ENCODE results near the gene VSIR. TPM values are rescaled to one million over a fixed set of nuclear protein-coding genes. Genes with fewer than 3 reads are reported as not detected.

VSIR gene
- total and polyA plus RNA-seq, 9 of the 15 experiments (the other 6 are each of a cell fraction or from before 2014, with no cell fraction given) = 0.14 to 20.5 (median 9.3) TPM

DNA sequence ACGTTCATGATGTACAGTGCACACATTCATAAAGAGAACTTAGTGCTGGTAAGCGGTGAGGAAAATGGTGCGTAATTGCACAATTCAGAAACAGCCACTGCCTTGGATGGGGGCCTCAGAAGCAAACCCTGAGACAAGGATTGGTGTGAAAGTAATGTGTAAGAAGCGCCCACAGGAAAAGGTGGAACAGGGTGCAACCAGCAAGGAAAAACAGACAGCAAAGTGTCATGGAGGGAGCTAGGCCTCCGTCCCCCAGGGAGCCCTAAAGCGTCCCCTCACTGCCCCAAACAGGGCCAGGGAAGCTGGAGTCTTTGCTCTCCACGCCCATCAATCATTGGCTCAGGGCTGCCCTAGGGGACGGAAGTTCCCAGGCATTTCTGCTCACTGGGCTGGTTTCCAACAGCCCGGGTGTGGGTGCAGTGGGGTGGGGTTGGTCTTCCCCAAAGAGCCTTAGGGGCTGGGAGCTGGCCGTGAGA, 44.1 kb downstream of the VSIR start (continued):
- TF ChIP-seq, protein P1, sequence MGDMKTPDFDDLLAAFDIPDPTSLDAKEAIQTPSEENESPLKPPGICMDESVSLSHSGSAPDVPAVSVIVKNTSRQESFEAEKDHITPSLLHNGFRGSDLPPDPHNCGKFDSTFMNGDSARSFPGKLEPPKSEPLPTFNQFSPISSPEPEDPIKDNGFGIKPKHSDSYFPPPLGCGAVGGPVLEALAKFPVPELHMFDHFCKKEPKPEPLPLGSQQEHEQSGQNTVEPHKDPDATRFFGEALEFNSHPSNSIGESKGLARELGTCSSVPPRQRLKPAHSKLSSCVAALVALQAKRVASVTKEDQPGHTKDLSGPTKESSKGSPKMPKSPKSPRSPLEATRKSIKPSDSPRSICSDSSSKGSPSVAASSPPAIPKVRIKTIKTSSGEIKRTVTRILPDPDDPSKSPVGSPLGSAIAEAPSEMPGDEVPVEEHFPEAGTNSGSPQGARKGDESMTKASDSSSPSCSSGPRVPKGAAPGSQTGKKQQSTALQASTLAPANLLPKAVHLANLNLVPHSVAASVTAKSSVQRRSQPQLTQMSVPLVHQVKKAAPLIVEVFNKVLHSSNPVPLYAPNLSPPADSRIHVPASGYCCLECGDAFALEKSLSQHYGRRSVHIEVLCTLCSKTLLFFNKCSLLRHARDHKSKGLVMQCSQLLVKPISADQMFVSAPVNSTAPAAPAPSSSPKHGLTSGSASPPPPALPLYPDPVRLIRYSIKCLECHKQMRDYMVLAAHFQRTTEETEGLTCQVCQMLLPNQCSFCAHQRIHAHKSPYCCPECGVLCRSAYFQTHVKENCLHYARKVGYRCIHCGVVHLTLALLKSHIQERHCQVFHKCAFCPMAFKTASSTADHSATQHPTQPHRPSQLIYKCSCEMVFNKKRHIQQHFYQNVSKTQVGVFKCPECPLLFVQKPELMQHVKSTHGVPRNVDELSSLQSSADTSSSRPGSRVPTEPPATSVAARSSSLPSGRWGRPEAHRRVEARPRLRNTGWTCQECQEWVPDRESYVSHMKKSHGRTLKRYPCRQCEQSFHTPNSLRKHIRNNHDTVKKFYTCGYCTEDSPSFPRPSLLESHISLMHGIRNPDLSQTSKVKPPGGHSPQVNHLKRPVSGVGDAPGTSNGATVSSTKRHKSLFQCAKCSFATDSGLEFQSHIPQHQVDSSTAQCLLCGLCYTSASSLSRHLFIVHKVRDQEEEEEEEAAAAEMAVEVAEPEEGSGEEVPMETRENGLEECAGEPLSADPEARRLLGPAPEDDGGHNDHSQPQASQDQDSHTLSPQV (IDR thresholded peaks at IDR 0.05) = peak; percentile 68; the same call in 1 of the 2 replicates
- TF ChIP-seq NR3C1 (CRISPR knock-in tag; IDR thresholded peaks at IDR 0.05) (no peak), CREM (IDR thresholded peaks at IDR 0.05; ENCODE audit: low read depth) (no peak), CEBPB (tag; IDR thresholded peaks at IDR 0.05) (peak; percentile 86), BMI1 (IDR thresholded peaks at IDR 0.05; ENCODE audit: low read length) (no peak), HCFC1 (IDR thresholded peaks at IDR 0.05; ENCODE audit: low read depth, low read length) (peak; percentile 16; the same call in 1 of the 2 replicates), NFIC (IDR thresholded peaks at IDR 0.05) (peak; percentile 64), SIRT6 (IDR thresholded peaks at IDR 0.05; ENCODE audit: low read depth, low read length) (no peak)
- TF ChIP-seq, protein P2, sequence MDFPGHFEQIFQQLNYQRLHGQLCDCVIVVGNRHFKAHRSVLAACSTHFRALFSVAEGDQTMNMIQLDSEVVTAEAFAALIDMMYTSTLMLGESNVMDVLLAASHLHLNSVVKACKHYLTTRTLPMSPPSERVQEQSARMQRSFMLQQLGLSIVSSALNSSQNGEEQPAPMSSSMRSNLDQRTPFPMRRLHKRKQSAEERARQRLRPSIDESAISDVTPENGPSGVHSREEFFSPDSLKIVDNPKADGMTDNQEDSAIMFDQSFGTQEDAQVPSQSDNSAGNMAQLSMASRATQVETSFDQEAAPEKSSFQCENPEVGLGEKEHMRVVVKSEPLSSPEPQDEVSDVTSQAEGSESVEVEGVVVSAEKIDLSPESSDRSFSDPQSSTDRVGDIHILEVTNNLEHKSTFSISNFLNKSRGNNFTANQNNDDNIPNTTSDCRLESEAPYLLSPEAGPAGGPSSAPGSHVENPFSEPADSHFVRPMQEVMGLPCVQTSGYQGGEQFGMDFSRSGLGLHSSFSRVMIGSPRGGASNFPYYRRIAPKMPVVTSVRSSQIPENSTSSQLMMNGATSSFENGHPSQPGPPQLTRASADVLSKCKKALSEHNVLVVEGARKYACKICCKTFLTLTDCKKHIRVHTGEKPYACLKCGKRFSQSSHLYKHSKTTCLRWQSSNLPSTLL (IDR thresholded peaks at IDR 0.05) = no peak
- TF ChIP-seq, protein P3, sequence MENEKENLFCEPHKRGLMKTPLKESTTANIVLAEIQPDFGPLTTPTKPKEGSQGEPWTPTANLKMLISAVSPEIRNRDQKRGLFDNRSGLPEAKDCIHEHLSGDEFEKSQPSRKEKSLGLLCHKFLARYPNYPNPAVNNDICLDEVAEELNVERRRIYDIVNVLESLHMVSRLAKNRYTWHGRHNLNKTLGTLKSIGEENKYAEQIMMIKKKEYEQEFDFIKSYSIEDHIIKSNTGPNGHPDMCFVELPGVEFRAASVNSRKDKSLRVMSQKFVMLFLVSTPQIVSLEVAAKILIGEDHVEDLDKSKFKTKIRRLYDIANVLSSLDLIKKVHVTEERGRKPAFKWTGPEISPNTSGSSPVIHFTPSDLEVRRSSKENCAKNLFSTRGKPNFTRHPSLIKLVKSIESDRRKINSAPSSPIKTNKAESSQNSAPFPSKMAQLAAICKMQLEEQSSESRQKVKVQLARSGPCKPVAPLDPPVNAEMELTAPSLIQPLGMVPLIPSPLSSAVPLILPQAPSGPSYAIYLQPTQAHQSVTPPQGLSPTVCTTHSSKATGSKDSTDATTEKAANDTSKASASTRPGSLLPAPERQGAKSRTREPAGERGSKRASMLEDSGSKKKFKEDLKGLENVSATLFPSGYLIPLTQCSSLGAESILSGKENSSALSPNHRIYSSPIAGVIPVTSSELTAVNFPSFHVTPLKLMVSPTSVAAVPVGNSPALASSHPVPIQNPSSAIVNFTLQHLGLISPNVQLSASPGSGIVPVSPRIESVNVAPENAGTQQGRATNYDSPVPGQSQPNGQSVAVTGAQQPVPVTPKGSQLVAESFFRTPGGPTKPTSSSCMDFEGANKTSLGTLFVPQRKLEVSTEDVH (IDR thresholded peaks at IDR 0.05; ENCODE audit: low read depth, partially characterized antibody) = no peak
- TF ChIP-seq, protein P4, sequence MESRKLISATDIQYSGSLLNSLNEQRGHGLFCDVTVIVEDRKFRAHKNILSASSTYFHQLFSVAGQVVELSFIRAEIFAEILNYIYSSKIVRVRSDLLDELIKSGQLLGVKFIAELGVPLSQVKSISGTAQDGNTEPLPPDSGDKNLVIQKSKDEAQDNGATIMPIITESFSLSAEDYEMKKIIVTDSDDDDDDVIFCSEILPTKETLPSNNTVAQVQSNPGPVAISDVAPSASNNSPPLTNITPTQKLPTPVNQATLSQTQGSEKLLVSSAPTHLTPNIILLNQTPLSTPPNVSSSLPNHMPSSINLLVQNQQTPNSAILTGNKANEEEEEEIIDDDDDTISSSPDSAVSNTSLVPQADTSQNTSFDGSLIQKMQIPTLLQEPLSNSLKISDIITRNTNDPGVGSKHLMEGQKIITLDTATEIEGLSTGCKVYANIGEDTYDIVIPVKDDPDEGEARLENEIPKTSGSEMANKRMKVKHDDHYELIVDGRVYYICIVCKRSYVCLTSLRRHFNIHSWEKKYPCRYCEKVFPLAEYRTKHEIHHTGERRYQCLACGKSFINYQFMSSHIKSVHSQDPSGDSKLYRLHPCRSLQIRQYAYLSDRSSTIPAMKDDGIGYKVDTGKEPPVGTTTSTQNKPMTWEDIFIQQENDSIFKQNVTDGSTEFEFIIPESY (CRISPR knock-in tag; IDR thresholded peaks at IDR 0.05) = no peak
- TF ChIP-seq, protein P5, sequence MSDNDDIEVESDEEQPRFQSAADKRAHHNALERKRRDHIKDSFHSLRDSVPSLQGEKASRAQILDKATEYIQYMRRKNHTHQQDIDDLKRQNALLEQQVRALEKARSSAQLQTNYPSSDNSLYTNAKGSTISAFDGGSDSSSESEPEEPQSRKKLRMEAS (CRISPR knock-in tag; IDR thresholded peaks at IDR 0.05) = no peak
- TF ChIP-seq, protein P6, sequence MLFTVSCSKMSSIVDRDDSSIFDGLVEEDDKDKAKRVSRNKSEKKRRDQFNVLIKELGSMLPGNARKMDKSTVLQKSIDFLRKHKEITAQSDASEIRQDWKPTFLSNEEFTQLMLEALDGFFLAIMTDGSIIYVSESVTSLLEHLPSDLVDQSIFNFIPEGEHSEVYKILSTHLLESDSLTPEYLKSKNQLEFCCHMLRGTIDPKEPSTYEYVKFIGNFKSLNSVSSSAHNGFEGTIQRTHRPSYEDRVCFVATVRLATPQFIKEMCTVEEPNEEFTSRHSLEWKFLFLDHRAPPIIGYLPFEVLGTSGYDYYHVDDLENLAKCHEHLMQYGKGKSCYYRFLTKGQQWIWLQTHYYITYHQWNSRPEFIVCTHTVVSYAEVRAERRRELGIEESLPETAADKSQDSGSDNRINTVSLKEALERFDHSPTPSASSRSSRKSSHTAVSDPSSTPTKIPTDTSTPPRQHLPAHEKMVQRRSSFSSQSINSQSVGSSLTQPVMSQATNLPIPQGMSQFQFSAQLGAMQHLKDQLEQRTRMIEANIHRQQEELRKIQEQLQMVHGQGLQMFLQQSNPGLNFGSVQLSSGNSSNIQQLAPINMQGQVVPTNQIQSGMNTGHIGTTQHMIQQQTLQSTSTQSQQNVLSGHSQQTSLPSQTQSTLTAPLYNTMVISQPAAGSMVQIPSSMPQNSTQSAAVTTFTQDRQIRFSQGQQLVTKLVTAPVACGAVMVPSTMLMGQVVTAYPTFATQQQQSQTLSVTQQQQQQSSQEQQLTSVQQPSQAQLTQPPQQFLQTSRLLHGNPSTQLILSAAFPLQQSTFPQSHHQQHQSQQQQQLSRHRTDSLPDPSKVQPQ (CRISPR knock-in tag; IDR thresholded peaks at IDR 0.05; ENCODE audit: borderline replicate concordance) = no peak
